Sciatic nerve (tissue), 2 donors: Measurements from ENCODE around the gene HADH. TPM values are rescaled to one million over a fixed set of nuclear protein-coding genes. Genes with fewer than 3 reads are reported as not detected.
"Not testable (repeated sequence)": the region's sequence is repeated elsewhere in the genome, so short reads cannot be mapped to it uniquely, and the experiment has no call there.

Source experiments
- ATAC-seq: fragments of 200-7000 bp; cut with Tn5 transposase; one replicate; pipeline ENCODE4 v1.9.1; 2020; ENCODE audit warnings: mild to moderate bottlenecking, moderate library complexity
- DNase-seq: peaks from one replicate; pipeline ENCODE4 v3.0.0-alpha.2; 2020; ENCODE audit warnings: low spot score
- intact Hi-C: fragments of 100-400 bp; cut with DNase I; formaldehyde crosslinking; loops from one replicate; pipeline ENCODE4 v1.14.2; 2022
- total RNA-seq: library from RNA; stranded (reverse); fragmentation: NEBNext Ultra II Directional; extraction: Animal tissue kit (Norgen Biotek cat#: 25700); gene quantifications from one replicate; pipeline ENCODE4 v1.2.1, GENCODE V29; 2021
- donor health status: DM: no; HTN: no; CAD: no.
- donor health status: DM: no; HTN: no; CAD: no.

Gene HADH
- total RNA-seq, 1 donor from 2014 or later, result 39.5 TPM

DNA sequence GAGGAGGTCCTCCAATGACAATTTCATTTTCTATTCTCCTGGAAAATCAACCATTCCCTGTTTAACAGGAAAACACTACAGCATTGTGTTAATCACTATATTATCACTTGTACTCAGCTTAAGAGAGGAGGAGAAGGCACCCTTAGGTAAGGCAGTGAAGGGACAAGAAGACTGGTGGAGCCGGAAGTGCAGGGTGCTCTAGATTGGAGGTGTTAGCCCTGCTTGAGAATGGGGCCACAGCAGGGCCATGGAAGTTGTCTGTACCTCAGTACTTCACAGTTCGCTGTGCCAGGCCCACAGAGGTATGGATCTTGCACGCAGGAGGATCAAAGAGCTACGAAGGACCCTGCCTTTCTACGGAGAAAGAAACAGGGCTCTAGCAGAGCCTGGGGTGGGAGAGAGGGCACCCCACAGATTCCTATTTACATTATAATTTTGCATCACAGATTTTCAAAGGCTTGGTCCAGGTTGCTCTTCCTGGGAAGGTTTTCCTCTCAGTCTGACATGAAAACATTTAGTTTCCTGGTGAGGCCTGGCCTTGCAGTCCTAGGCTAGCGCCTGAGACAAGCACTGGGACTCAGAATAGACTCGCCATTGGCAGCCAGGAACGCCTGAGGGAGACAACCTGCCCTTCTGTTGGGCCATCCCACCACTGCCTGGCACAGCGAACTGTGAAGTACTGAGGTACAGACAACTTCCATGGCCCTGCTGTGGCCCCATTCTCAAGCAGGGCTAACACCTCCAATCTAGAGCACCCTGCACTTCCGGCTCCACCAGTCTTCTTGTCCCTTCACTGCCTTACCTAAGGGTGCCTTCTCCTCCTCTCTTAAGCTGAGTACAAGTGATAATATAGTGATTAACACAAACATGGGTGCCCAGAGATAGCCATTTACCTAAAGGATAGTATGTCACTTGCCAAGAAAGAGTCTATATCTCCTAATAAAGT is 60.8 kb downstream of the HADH start:
- DNase-seq, intact Hi-C loops, ATAC-seq: not testable (repeated sequence)

- ATAC-seq, result peak; percentile 81
- intact Hi-C loops, result no loop called here
- DNase-seq, result no peak
These were observed 61.7 kb downstream of the HADH start for GRCh38 chr4:108051343-108051742.

GRCh38 chr4:108052558-108053120 is 63.0 kb downstream of the HADH start:
- DNase-seq (no peak), ATAC-seq (no peak)
- intact Hi-C loops, result no loop called here

DNA sequence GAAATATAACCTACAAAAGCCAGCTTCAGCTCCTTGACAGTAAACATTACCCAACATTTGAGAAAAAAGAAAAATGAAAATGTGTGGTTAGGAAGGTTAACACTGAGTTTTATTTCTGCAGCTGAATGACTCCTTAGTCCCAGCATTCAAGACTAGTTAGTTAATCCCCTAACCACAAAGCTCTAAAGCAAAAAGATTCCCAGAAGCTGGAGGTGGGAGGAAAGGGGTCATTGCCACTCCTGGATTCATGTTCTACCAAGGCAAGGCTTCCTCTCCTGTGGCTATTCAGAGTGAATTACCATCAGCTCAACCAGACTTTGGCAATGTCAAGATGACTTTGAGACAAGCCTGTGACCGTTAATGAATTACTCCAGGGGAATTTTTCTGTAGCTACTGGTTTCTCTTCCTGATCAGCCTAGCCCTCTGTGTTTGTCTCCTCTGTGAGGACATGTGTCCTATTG is 63.6 kb downstream of the HADH start:
- intact Hi-C loops, result no loop called here
- no peak for ATAC-seq
- DNase-seq, result no peak

GRCh38 chr4:108054025-108054638 is 64.4 kb downstream of the HADH start:
- no peak for ATAC-seq
- no peak for DNase-seq
- intact Hi-C loops, result no loop called here

- no peak for DNase-seq
- intact Hi-C loops, result no loop called here
- no peak for ATAC-seq
These were observed 66.1 kb downstream of the HADH start for GRCh38 chr4:108055787-108056186.

DNA sequence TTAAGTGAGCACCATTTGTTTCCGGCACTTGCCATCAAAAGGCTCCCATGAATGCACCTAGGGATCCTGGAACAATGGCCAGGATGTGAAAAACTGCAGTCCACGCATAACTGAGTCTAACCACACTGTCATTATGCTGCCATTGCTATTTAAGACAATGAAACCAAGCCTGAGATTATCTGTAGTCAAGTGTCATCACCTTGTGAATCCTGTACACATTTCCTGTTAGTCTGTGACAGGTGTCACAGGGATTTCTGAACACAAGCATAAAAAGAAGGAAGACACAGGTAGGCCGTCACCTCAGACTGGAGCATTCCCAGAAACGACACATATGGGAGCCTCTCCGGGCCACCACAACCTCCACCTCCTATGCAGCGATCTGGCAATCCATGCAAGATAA is 66.7 kb downstream of the HADH start:
- DNase-seq (no peak), ATAC-seq (no peak)
- intact Hi-C loops, result no loop called here

DNA sequence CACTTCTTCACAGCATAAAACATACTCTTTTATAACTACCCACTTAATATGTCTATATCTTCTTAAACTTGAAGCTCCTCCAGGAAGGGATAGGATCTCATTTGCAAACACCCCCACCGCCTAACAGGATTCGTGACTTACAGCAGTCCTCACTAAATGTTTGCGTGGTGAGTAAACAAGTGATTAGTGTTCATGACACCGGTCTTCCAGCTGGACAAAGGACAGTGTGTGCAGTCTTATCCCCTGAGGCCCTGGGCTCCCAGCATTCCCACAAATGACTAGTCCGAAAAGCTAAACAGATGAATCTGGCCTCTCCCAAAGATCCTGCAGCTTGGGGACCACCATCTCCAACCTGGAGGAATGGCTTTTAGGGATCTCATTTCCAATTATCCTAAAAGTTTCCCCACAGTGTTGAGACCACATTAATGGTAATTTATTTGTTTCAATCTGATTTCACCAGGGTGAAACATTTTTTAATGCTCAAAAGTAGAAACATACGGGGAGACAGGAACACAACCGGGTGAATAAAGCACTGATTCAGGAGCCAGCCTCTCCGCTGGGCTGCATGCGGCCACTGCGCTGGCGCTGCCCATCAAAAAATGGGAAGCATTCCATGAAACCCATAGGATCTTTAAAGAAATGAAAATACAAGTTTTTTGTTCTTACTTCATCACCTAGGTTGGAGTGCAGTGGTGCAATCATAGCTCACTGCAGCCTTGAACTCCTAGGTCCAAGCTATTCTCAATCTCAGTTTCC is 69.2 kb downstream of the HADH start:
- intact Hi-C loops, result no loop called here
- peak; percentile 81 for ATAC-seq

GRCh38 chr4:108060164-108060563 is 70.5 kb downstream of the HADH start:
- intact Hi-C loops, result loop anchor here (10.0 kb wide), 1 partner anchor 515 kb away; no protein-coding TSS in a partner anchor
- ATAC-seq, result peak; percentile 74
- no peak for DNase-seq

More for the DNA sequence above, 69.2 kb downstream of the HADH start:
- no peak for DNase-seq

DNA sequence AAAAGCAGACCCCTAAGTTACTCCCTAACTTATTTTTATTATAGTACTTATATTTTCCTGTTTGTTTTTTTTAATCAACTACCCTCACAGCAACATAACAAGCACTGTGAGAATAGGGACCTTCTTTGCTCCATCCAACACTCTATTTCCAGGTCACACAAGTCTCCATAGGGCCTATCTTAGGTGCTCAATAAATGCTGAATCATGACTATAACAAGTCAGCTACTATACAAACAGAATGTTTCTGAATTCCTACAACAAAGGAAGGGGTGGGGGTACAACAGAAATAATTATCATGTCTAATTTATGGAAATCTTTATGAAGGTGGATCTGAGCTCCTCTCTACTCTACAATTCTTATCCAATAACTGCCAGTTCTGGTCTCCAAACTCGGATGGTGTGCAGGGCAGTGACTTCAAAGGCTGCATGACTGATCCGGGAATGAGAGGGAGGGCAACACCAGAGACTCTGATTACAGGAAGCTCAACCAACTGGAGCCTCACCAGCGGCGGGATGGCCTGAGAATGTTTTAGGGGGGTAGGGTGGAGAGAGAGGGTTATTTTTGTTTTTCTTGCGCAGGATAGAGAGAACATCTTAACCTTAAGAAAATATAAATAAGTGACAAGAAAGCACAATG is 71.1 kb downstream of the HADH start:
- intact Hi-C loops, result loop anchor here (10.0 kb wide), 1 partner anchor 514 kb away; no protein-coding TSS in a partner anchor
- ATAC-seq (no peak), DNase-seq (no peak)

- DNase-seq, result no peak
- no peak for ATAC-seq
- intact Hi-C loops, result loop anchor here (10.0 kb wide), 1 partner anchor 506 kb away; no protein-coding TSS in a partner anchor
These were observed 78.8 kb downstream of the HADH start for GRCh38 chr4:108068442-108068841.

- no peak for ATAC-seq
- no peak for DNase-seq
- intact Hi-C loops, result no loop called here
These were observed 81.1 kb downstream of the HADH start for GRCh38 chr4:108070775-108071174.

DNA sequence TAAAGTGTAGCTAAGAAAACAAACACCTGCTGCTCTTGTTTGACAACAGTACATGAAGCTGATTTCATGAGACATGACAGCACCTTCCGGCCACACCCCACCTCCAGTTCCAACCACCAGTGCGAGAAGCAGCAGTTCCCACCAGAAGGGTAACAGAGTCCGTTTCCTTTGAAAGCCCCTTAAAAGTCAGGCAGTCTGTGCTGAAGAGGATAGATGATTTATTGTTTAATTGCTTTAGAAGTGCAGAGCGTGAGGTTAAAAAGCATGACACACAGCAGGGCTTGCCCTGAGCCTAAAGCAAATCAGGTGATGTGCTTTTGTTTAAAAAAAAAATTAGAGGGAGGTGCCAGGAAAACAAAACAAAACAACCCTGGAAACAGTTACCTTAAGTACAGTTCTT is 82.6 kb downstream of the HADH start:
- DNase-seq (no peak), ATAC-seq (no peak)
- intact Hi-C loops, result no loop called here

- intact Hi-C loops, result no loop called here
- no peak for ATAC-seq
- no peak for DNase-seq
These were observed 88.5 kb downstream of the HADH start for GRCh38 chr4:108078024-108078733.

- DNase-seq, result no peak
- intact Hi-C loops, result no loop called here
- ATAC-seq, result no peak
These were observed 91.1 kb downstream of the HADH start for GRCh38 chr4:108080747-108081146.

GRCh38 chr4:108081256-108081655 is 91.6 kb downstream of the HADH start:
- DNase-seq, result no peak
- peak; percentile 26 for ATAC-seq
- intact Hi-C loops, result no loop called here
